ENCODE measurements around the gene ANGPTL3. TPM values are rescaled to one million over a fixed set of nuclear protein-coding genes. Genes with fewer than 3 reads are reported as not detected.
"Not testable (repeated sequence)": the region's sequence is repeated elsewhere in the genome, so short reads cannot be mapped to it uniquely, and the experiment has no call there.

Gene ANGPTL3
- total RNA-seq, 1 donor from 2014 or later = not detected

- intact Hi-C loops (cut with micrococcal nuclease) = no loop called here
- Mint-ChIP-seq H3K4me3 (no peak overlapping the region), H3K4me1 (peaks cover 17% of the 10 kb centered on the region), H3K36me3 (ENCODE audit: low read depth) (no peaks in the 10 kb centered on the region), H3K27ac (no peak overlapping the region), H3K9me3 (no peaks in the 10 kb centered on the region), H3K27me3 (no peaks in the 10 kb centered on the region)
- DNase-seq = no peak
- ATAC-seq (ENCODE audit: low read depth) = no peak
- ChIA-PET POLR2A (no interaction called here), CTCF (no interaction called here)
- TF ChIP-seq CTCF (IDR thresholded peaks at IDR 0.05) = no peak
These were observed 11.6 kb downstream of the ANGPTL3 start for GRCh38 chr1:62608905-62609304.

GRCh38 chr1:62610588-62610987 lies 13.3 kb downstream of the ANGPTL3 start:
- H3K36me3 Mint-ChIP-seq (ENCODE audit: low read depth); H3K27ac Mint-ChIP-seq; H3K27me3 Mint-ChIP-seq; CTCF ChIA-PET; H3K4me3 Mint-ChIP-seq; DNase-seq; ATAC-seq (ENCODE audit: low read depth); H3K9me3 Mint-ChIP-seq: not testable (repeated sequence)
- intact Hi-C loops (cut with micrococcal nuclease) = loop anchor here (5.0 kb wide), 2 partner anchors 77 to 173 kb away; partner anchors contain the start of genes DOCK7 and USP1
- POLR2A ChIA-PET = interaction anchor here (1.6 kb wide), 1 partner anchor 15 kb away, joined by 4 read pairs; no protein-coding TSS in a partner anchor
- peaks cover 20% of the 10 kb centered on the region for H3K4me1 Mint-ChIP-seq

- no peak for TF ChIP-seq CTCF (IDR thresholded peaks at IDR 0.05)
- H3K9me3 Mint-ChIP-seq = no peaks in the 10 kb centered on the region
- ChIA-PET POLR2A (interaction anchor here (1.1 kb wide), 1 partner anchor 177 kb away, joined by 3 read pairs; no protein-coding TSS in a partner anchor), CTCF (interaction anchor here (0.9 to 1.3 kb wide), 2 partner anchors 20 to 134 kb away, joined by 3 to 4 read pairs; no protein-coding TSS in a partner anchor)
- ATAC-seq (ENCODE audit: low read depth) (no peak), DNase-seq (no peak)
- H3K27ac Mint-ChIP-seq = no peak overlapping the region
- no peak overlapping the region for H3K4me3 Mint-ChIP-seq
- peaks cover 20% of the 10 kb centered on the region for H3K4me1 Mint-ChIP-seq
- intact Hi-C loops (cut with micrococcal nuclease) = loop anchor here (5.0 kb wide), 2 partner anchors 75 to 175 kb away; partner anchors contain the start of genes DOCK7 and USP1
- H3K27me3 Mint-ChIP-seq = no peaks in the 10 kb centered on the region
- peaks cover 2% of the 10 kb centered on the region for H3K36me3 Mint-ChIP-seq (ENCODE audit: low read depth)
These were observed 15.4 kb downstream of the ANGPTL3 start for GRCh38 chr1:62612770-62613169.

- ChIA-PET CTCF (interaction anchor here (0.9 to 1.3 kb wide), 2 partner anchors 20 to 133 kb away, joined by 3 to 4 read pairs; no protein-coding TSS in a partner anchor), POLR2A (interaction anchor here (1.1 kb wide), 1 partner anchor 177 kb away, joined by 3 read pairs; no protein-coding TSS in a partner anchor)
- peak overlapping the region; percentile 12 for H3K27ac Mint-ChIP-seq
- no peaks in the 10 kb centered on the region for H3K27me3 Mint-ChIP-seq
- no peaks in the 10 kb centered on the region for H3K9me3 Mint-ChIP-seq
- peak; percentile 72 for ATAC-seq (ENCODE audit: low read depth)
- peak overlapping the region; percentile 74 for H3K4me3 Mint-ChIP-seq
- intact Hi-C loops (cut with micrococcal nuclease) = loop anchor here (5.0 kb wide), 2 partner anchors 74 to 176 kb away; partner anchors contain the start of genes DOCK7 and USP1
- H3K36me3 Mint-ChIP-seq (ENCODE audit: low read depth) = peaks cover 2% of the 10 kb centered on the region
- TF ChIP-seq CTCF (IDR thresholded peaks at IDR 0.05) = no peak
- H3K4me1 Mint-ChIP-seq = peaks cover 20% of the 10 kb centered on the region
- DNase-seq = no peak
These were observed 16.0 kb downstream of the ANGPTL3 start for GRCh38 chr1:62613325-62613727.

GRCh38 chr1:62613890-62614289 lies 16.6 kb downstream of the ANGPTL3 start:
- intact Hi-C loops (cut with micrococcal nuclease) = loop anchor here (5.0 kb wide), 2 partner anchors 73 to 177 kb away; partner anchors contain the start of genes DOCK7 and USP1
- peaks cover 20% of the 10 kb centered on the region for H3K4me1 Mint-ChIP-seq
- peak overlapping the region; percentile 12 for H3K27ac Mint-ChIP-seq
- ChIA-PET POLR2A (interaction anchor here (1.1 kb wide), 1 partner anchor 178 kb away, joined by 3 read pairs; no protein-coding TSS in a partner anchor), CTCF (interaction anchor here (0.9 to 1.3 kb wide), 2 partner anchors 21 to 132 kb away, joined by 3 to 4 read pairs; no protein-coding TSS in a partner anchor)
- TF ChIP-seq CTCF (IDR thresholded peaks at IDR 0.05) = no peak
- peak overlapping the region; percentile 74 for H3K4me3 Mint-ChIP-seq
- no peaks in the 10 kb centered on the region for H3K9me3 Mint-ChIP-seq
- no peak for DNase-seq
- H3K27me3 Mint-ChIP-seq = no peaks in the 10 kb centered on the region
- H3K36me3 Mint-ChIP-seq (ENCODE audit: low read depth) = peaks cover 2% of the 10 kb centered on the region
- ATAC-seq (ENCODE audit: low read depth) = no peak
